ENCODE data around the gene ECHS1.
A peak's percentile ranks its signal among the peaks of the same experiment; 100 is the strongest.
"Not testable (repeated sequence)": the region's sequence is repeated elsewhere in the genome, so short reads cannot be mapped to it uniquely, and the experiment has no call there.

Gene ECHS1

DNA sequence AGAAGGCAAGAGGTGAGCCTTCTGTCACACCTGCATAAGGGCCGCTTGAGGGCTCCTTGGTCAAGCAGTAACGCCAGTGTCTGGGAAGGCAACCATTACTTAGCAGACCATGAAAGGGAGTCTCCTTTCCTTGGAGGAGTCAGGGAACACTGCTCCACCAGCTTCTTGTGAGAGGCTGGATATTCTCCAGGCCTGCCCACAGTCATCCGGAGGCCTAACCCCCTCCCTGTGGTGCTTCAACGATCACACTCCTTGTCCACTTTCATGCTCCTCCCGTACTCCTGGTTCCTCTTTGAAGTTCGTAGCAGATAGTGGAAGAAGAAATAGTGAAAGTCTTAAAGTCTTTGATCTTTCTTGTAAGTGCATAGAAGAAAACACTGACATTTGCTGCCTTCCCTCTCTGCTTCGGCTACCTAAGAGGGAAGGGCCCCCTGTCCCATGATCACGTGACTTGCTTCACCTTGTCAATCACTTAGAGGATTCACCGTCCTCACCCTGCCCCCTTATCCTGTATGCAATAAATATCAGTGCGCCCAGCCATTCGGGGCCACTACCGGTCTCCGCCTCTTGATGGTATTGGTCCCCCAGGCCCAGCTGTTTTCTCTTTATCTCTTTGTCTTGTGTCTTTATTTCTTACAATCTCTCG, 51.0 kb downstream of the ECHS1 start:
- DNase-seq = not testable (repeated sequence)

DNA sequence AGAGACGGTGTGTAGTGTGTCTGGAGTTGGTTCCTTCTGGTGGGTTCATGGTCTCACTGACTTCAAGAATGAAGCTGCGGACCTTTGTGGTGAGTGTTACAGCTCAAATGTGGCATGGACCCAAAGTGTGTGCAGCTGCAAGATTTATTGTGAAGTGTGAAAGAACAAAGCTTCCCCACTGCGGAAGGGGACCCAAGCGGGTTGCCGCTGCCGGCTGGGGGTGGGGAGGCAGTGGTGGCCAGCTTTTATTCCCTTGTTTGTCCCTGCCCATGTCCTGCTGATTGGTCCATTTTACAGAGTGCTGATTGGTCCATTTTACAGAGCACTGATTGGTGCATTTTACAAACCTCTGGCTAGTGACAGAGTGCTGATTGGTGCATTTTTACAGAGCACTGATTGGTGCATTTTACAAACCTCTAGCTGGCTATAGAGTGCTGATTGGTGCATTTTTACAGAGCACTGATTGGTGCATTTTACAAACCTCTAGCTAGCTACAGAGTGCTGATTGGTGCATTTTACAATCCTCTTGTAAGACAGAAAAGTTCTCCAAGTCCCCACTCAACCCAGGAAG, 52.2 kb downstream of the ECHS1 start:
- DNase-seq = not testable (repeated sequence)

DNA sequence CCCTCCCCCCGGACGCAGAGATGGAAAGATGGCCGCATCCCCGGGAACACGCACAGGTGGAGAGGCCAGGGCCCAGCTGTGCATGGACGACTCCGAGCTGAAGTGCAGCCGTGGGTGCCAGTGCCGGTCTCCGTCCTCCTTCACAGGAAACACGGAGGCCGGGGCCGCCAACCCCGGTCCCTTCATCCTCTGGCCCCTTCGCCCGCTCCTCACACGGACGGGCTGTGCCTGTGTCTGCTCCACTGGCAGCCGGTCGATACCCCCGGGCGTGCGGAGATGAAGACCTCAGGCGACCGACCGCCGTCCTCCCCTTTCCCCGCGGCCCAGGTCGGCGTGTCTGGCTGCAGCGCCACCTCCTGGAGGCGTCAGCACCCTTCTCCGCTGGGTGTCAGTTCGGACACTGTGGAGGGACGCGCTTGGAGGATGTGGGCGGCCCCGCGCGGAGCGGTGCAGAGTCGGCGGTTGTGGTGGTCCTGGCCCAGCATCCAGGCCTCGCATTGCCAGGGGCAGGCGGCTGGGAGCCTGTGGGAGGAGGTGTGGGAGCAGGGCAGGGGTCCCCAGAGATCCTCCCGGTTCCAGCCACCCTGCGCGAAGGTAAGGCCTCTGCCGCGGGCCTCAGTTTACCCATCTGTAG, 54.5 kb downstream of the ECHS1 start:
- peak; percentile 10 to 57 (median 47) for DNase-seq

DNA sequence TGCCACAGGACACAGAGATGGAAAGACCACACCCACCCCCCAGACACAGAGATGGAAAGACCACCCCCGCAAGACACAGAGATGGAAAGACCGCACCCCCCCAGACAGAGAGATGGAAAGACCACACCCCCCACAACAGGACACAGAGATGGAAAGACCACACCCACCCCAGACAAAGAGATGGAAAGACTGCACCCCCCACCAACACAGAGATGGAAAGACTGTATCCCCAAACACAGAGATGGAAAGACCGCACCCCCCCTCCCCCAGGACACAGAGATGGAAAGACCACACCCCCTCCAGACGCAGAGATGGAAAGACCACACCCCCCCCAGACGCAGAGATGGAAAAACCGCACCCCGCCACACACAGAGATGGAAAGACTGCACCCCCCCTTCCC, 56.4 kb downstream of the ECHS1 start:
- DNase-seq = no peak

DNA sequence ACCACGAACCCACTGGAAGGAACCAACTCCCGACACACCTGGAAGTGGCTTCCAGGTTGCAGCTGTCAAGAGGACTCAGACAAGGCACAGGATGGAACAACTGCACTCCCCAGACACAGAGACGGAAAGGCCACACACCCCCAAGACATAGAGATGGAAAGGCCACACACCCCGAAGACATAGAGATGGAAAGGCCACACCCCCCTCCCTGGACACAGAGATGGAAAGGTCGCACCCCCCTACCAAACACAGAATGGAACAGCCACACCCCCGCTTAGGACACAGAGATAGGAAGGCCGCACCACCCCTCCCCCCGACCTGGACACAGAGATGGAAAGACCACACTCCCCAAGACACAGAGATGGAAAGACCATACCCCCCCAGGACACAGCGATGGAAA, 56.9 kb downstream of the ECHS1 start:
- no peak for DNase-seq

DNA sequence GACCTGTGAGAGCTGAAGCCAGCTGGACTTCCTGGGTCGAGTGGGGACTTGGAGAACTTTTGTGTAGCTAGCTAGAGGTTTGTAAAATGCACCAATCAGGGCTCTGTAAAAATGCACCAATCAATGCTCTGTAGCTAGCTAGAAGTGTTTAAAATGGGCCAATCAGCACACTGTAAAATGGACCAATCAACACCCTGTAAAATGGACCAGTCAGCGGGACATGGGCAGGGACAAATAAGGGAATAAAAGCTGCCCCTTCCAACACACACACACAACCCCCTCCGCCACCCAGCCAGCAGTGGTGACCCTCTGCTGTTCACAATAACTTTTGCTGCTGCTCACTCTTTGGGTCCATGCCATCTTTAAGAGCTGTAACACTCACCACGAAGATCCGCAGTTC, 57.3 kb downstream of the ECHS1 start:
- no peak for DNase-seq

DNA sequence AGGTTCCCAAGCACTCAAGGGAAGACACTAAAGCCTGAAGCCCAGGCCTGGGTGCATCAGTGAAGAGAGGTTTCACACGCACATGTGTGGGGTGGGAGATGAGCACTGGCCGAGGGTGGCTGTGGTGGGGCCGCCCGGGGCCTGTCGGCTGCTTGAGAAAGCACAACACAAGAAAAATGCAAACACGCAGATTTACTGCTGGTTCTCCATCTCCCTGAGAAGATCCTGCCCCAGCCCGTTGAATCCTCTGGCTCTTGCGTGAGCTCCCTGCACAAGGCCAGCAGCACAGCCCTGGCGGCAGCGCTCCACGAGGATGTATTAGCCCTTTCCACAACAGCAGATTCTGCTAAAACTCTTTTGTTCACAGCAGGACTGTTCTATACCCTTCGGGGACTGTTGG, 58.2 kb downstream of the ECHS1 start:
- DNase-seq = no peak

DNA sequence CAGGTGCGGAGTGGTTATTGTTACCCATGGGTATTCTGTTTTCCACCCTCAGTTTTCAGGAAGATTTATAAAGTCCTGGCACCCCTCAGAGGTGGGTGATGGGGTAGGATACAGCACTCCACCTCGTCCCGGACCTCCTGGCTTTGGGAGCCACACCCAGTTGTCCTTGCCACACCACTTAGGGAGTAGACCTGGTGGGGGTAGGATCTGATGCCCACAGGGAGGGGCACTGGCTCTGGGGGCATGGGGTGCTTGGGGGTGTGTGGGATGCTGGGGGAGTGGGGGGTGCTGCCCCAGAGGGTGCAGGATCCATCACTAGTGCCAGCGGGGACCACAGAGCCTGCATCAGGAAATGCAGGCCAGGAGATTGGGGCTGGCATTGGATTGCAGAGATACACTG, 60.0 kb downstream of the ECHS1 start:
- DNase-seq = no peak

GRCh38 chr10:133312769-133313145, 60.4 kb downstream of the ECHS1 start:
- no peak for DNase-seq

Data from stimulated activated naive CD4-positive, alpha-beta T cell (primary cell).